Liver (tissue), 9 donors: ENCODE data around the gene CXorf65. TPM values are rescaled to one million over a fixed set of nuclear protein-coding genes. Genes with fewer than 3 reads are reported as not detected.

Source experiments
- DNase-seq: peaks from one replicate; pipeline ENCODE4 v3.0.0-alpha.2; 2017; ENCODE audit warnings: low spot score
- H3K27ac ChIP-seq, 2 donors: one replicate each; pipeline ENCODE4 v1.7.0; 2013; ENCODE audit warnings: inconsistent platforms in 2 of 2, low read length in 2 of 2, control low read depth in 1 of 2, low read depth in 1 of 2, mild to moderate bottlenecking in 1 of 2
- H3K27me3 ChIP-seq, 4 donors: one replicate each; pipeline versions ENCODE4 v1.6.1 to v1.7.0; 2013; ENCODE audit warnings: low read length in 3 of 4, inconsistent platforms in 1 of 4, mild to moderate bottlenecking in 1 of 4, moderate library complexity in 1 of 4; ENCODE audit not compliant: control insufficient read depth in 4 of 4, insufficient read depth in 4 of 4
- H3K36me3 ChIP-seq, 4 donors: one replicate each; pipeline versions ENCODE4 v1.6.1 to v1.7.0; 2013; ENCODE audit warnings: low read length in 3 of 4, mild to moderate bottlenecking in 3 of 4, low read depth in 1 of 4, moderate library complexity in 1 of 4; ENCODE audit not compliant: control insufficient read depth in 4 of 4, insufficient read depth in 3 of 4
- H3K4me1 ChIP-seq, 4 donors: one replicate each; pipeline versions ENCODE4 v1.6.1 to v1.7.0; 2013; ENCODE audit warnings: low read length in 3 of 4, mild to moderate bottlenecking in 3 of 4, moderate library complexity in 1 of 4; ENCODE audit not compliant: control insufficient read depth in 4 of 4, insufficient read depth in 4 of 4
- H3K4me3 ChIP-seq, 3 donors: one replicate each; pipeline versions ENCODE4 v1.6.1 to v1.7.0; 2013; ENCODE audit warnings: low read length in 3 of 3, control low read depth in 1 of 3, low read depth in 1 of 3, mild to moderate bottlenecking in 1 of 3
- H3K9ac ChIP-seq, 2 donors: one replicate each; pipeline ENCODE4 v1.7.0; 2013; ENCODE audit warnings: low read length in 2 of 2, mild to moderate bottlenecking in 2 of 2, moderate library complexity in 2 of 2, control low read depth in 1 of 2, low read depth in 1 of 2
- H3K9me3 ChIP-seq, 4 donors: one replicate each; pipeline versions ENCODE4 v1.6.1 to v1.7.0; 2013; ENCODE audit warnings: low read length in 3 of 4; ENCODE audit not compliant: control insufficient read depth in 4 of 4
- ATF3 ChIP-seq: IDR thresholded peaks from 2 replicates; pipeline ENCODE4 v1.6.1; 2016; ENCODE audit warnings: antibody characterized with exemption
- CTCF ChIP-seq: fragments of 150-350 bp; IDR thresholded peaks from 2 replicates; pipeline ENCODE4 v1.5.1; 2017; ENCODE audit warnings: improper control_type of control experiment, low read depth, low read length; ENCODE audit not compliant: missing input control
- EGR1 ChIP-seq, 2 donors: IDR thresholded peaks; 2 replicates each; pipeline ENCODE4 v1.6.1; 2016 to 2018; ENCODE audit warnings: antibody characterized with exemption in 2 of 2, low read depth in 2 of 2
- FOXA1 ChIP-seq: IDR thresholded peaks from 2 replicates; pipeline ENCODE4 v1.6.1; 2016; ENCODE audit warnings: antibody characterized with exemption
- FOXA2 ChIP-seq: IDR thresholded peaks from 2 replicates; pipeline ENCODE4 v1.6.1; 2016; ENCODE audit warnings: antibody characterized with exemption
- GABPA ChIP-seq, 2 donors: IDR thresholded peaks in 1 of 2; conservative IDR thresholded peaks in 1 of 2; 2 replicates each; pipeline ENCODE4 v1.6.1; 2016; ENCODE audit warnings: antibody characterized with exemption in 2 of 2, mild to moderate bottlenecking in 1 of 2, moderate library complexity in 1 of 2
- HNF4A ChIP-seq, 2 donors: conservative IDR thresholded peaks; 2 replicates each; pipeline ENCODE4 v1.6.1; 2016; ENCODE audit warnings: antibody characterized with exemption in 2 of 2, mild to moderate bottlenecking in 2 of 2
- HNF4G ChIP-seq: IDR thresholded peaks from 2 replicates; pipeline ENCODE4 v1.6.1; 2016; ENCODE audit warnings: antibody characterized with exemption
- JUND ChIP-seq, 2 donors: IDR thresholded peaks; 2 replicates each; pipeline ENCODE4 v1.6.1; 2016; ENCODE audit warnings: antibody characterized with exemption in 2 of 2
- NR2F2 ChIP-seq: IDR thresholded peaks from 2 replicates; pipeline ENCODE4 v1.6.1; 2016; ENCODE audit warnings: antibody characterized with exemption
- RAD21 ChIP-seq, 2 donors: IDR thresholded peaks; 2 replicates each; pipeline ENCODE4 v1.6.1; 2016; ENCODE audit warnings: antibody characterized with exemption in 2 of 2, mild to moderate bottlenecking in 2 of 2
- REST ChIP-seq: IDR thresholded peaks from 2 replicates; pipeline ENCODE4 v1.6.1; 2016; ENCODE audit warnings: antibody characterized with exemption, mild to moderate bottlenecking
- RXRA ChIP-seq, 2 donors: IDR thresholded peaks; 2 replicates each; pipeline ENCODE4 v1.6.1; 2017 to 2018; ENCODE audit warnings: antibody characterized with exemption in 2 of 2, mild to moderate bottlenecking in 1 of 2
- SP1 ChIP-seq: IDR thresholded peaks from 2 replicates; pipeline ENCODE4 v1.6.1; 2018; ENCODE audit warnings: antibody characterized with exemption, mild to moderate bottlenecking
- TAF1 ChIP-seq: conservative IDR thresholded peaks from 2 replicates; pipeline ENCODE4 v1.6.1; 2016; ENCODE audit warnings: antibody characterized with exemption, mild to moderate bottlenecking
- YY1 ChIP-seq: IDR thresholded peaks from 2 replicates; pipeline ENCODE4 v1.6.1; 2016; ENCODE audit warnings: antibody characterized with exemption, mild to moderate bottlenecking
- ZBTB33 ChIP-seq: IDR thresholded peaks from 2 replicates; pipeline ENCODE4 v1.6.1; 2016; ENCODE audit warnings: antibody characterized with exemption
- WGBS: extraction: QIAGEN DNeasy Blood & Tissue Kit; methylation state at CpG from one replicate; pipeline ENCODE4 v1.1.7; 2013; 5-methylcytosine and 5-hydroxymethylcytosine counted together
- polyA plus RNA-seq, 2 donors: library from polyadenylated mRNA; stranded (reverse) in 1 of 2; unstranded in 1 of 2; fragments of 200-250 nt in 1 of 2; fragments of >200 nt in 1 of 2; fragmentation: Nextera tagmentation in 1 of 2; extraction: Ambion mirVana in 1 of 2; gene quantifications; one replicate each; pipeline versions ENCODE4 v1.2.1 to v1.2.3, GENCODE V29; 2013 to 2015
- total RNA-seq, 2 donors: library from RNA; depleted of rRNA; stranded (reverse); fragments of >200 nt; gene quantifications; one replicate each; pipeline ENCODE4 v1.2.3, GENCODE V29; 2014
- TF ChIP-seq, protein P1 (sequence below): IDR thresholded peaks from 2 replicates; pipeline ENCODE4 v1.6.1; 2016; ENCODE audit warnings: antibody characterized with exemption
- donor health status: healthy.
- donor health status: healthy.
- donor health status: healthy.
- donor health status: healthy.
- donor health status: healthy.

CXorf65 gene
- total and polyA plus RNA-seq, 4 donors: not detected

- H3K27ac ChIP-seq: peak within 1 kb of the TSS in 1 of 2 donors; percentile 42
- TF ChIP-seq, protein P1, sequence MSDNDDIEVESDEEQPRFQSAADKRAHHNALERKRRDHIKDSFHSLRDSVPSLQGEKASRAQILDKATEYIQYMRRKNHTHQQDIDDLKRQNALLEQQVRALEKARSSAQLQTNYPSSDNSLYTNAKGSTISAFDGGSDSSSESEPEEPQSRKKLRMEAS: no peak
- TF ChIP-seq ATF3 (no peak), TAF1 (no peak), YY1 (no peak), HNF4A (conservative IDR thresholded peaks at IDR 0.05) (no peak), ZBTB33 (no peak), NR2F2 (no peak), RAD21 (IDR thresholded peaks at IDR 0.05) (no peak), FOXA1 (no peak), CTCF (no peak), JUND (IDR thresholded peaks at IDR 0.05) (no peak), EGR1 (IDR thresholded peaks at IDR 0.05; ENCODE audit: low read depth in 2 of 2) (no peak), REST (no peak), GABPA (IDR thresholded peaks at IDR 0.05 in 1 of 2, conservative IDR thresholded peaks at IDR 0.05 in 1 of 2) (no peak), RXRA (IDR thresholded peaks at IDR 0.05) (no peak), SP1 (no peak), FOXA2 (no peak), HNF4G (no peak)
- no peak within 1 kb of the TSS for H3K4me3 ChIP-seq
- no peaks in the 10 kb centered on the region for H3K9me3 ChIP-seq
- WGBS: 70% methylated on average over 8 of the region's 8 CpGs
- DNase-seq: no peak
- no peaks in the 10 kb centered on the region for H3K4me1 ChIP-seq
- H3K27me3 ChIP-seq: no peaks in the 10 kb centered on the region
- no peaks in the 10 kb centered on the region for H3K36me3 ChIP-seq
- H3K9ac ChIP-seq: peak within 1 kb of the TSS in 1 of 2 donors; percentile 59
Measured at GRCh38 chrX:71111141-71111843, 4.8 kb upstream of the CXorf65 start, which contains the start of gene IL2RG. TSS of gene IL2RG (minus strand) at chrX:71111577. CDS start at chrX:71111539, 38 bp downstream.
